ENCODE results near the gene CDX1. TPM values are rescaled to one million over a fixed set of nuclear protein-coding genes. Genes with fewer than 3 reads are reported as not detected.

The CDX1 gene
- not detected for total RNA-seq

- H3K27me3 ChIP-seq, result peaks cover 0 to 58% (median 3%) of the 10 kb centered on the region in 4 donors
- WGBS, 2 donors, result 60% methylated on average over 1 of the region's 93 CpGs; no CpG with 5 or more reads in 1 of the 2 donors
- TF ChIP-seq POLR2A (IDR thresholded peaks at IDR 0.05), result no peak
- TF ChIP-seq CTCF (IDR thresholded peaks at IDR 0.05), result no peak
- no peak within 1 kb of the TSS for H3K4me3 ChIP-seq
- no peaks in the 10 kb centered on the region for H3K36me3 ChIP-seq
- no peaks in the 10 kb centered on the region for H3K9me3 ChIP-seq
- intact Hi-C loops (cut with DNase I), result no loop called here
- peaks cover 5 to 38% (median 7%) of the 10 kb centered on the region in 3 donors for H3K4me1 ChIP-seq
- no peak within 1 kb of the TSS for H3K27ac ChIP-seq
- DNase-seq, result no peak
Observed at GRCh38 chr5:150166650-150167511, at the start of gene CDX1. Gene CDX1, plus strand, starts transcription at chr5:150166778. Its CDS starts 99 bp downstream, at chr5:150166877.

- 80% methylated on average over 3 of the region's 9 CpGs; no CpG with 5 or more reads in 1 of the 2 donors for WGBS, 2 donors
- intact Hi-C loops (cut with DNase I), result no loop called here
- Histone ChIP-seq H3K4me1 (peaks cover 0 to 10% (median 5%) of the 10 kb centered on the region in 3 donors), H3K36me3 (peaks cover 0 to 66% (median 0%) of the 10 kb centered on the region in 3 donors), H3K9me3 (no peaks in the 10 kb centered on the region), H3K27ac (no peak overlapping the region), H3K27me3 (no peaks in the 10 kb centered on the region), H3K4me3 (no peak overlapping the region)
- no peak for TF ChIP-seq POLR2A (IDR thresholded peaks at IDR 0.05)
- DNase-seq, result no peak
Observed at GRCh38 chr5:150117945-150118560, 48.5 kb upstream of the CDX1 start.

- intact Hi-C loops (cut with DNase I), result no loop called here
- no peak overlapping the region for H3K4me3 ChIP-seq
- H3K36me3 ChIP-seq, result peaks cover 0 to 70% (median 0%) of the 10 kb centered on the region in 3 donors
Observed at GRCh38 chr5:150118561-150119229, 47.9 kb upstream of the CDX1 start.

GRCh38 chr5:150119421-150120061, 47.0 kb upstream of the CDX1 start:
- Histone ChIP-seq H3K9me3 (no peaks in the 10 kb centered on the region), H3K4me3 (no peak overlapping the region), H3K4me1 (no peaks in the 10 kb centered on the region), H3K27me3 (no peaks in the 10 kb centered on the region), H3K27ac (no peak overlapping the region), H3K36me3 (peaks cover 0 to 78% (median 0%) of the 10 kb centered on the region in 3 donors)
- TF ChIP-seq CTCF (IDR thresholded peaks at IDR 0.05) (no peak), POLR2A (IDR thresholded peaks at IDR 0.05) (no peak)
- WGBS, 2 donors, result 58 to 68% methylated on average over 4 to 5 of the region's 10 CpGs
- intact Hi-C loops (cut with DNase I), result no loop called here
- DNase-seq, result no peak

More at GRCh38 chr5:150118561-150119229, 47.9 kb upstream of the CDX1 start:
- peaks cover 0 to 3% (median 0%) of the 10 kb centered on the region in 3 donors for H3K4me1 ChIP-seq
- WGBS, 2 donors, result 87 to 89% methylated on average over 4 to 6 of the region's 11 CpGs
- no peak overlapping the region for H3K27ac ChIP-seq
- TF ChIP-seq CTCF (IDR thresholded peaks at IDR 0.05) (no peak), POLR2A (IDR thresholded peaks at IDR 0.05) (no peak)
- DNase-seq, result no peak
- H3K9me3 ChIP-seq, result no peaks in the 10 kb centered on the region
- no peaks in the 10 kb centered on the region for H3K27me3 ChIP-seq

- Histone ChIP-seq H3K4me1 (no peaks in the 10 kb centered on the region), H3K36me3 (peaks cover 0 to 83% (median 0%) of the 10 kb centered on the region in 3 donors), H3K27me3 (no peaks in the 10 kb centered on the region), H3K4me3 (no peak overlapping the region), H3K9me3 (no peaks in the 10 kb centered on the region), H3K27ac (no peak overlapping the region)
- intact Hi-C loops (cut with DNase I), result no loop called here
- TF ChIP-seq CTCF (IDR thresholded peaks at IDR 0.05) (no peak), POLR2A (IDR thresholded peaks at IDR 0.05) (no peak)
- 87 to 93% methylated on average over 3 of the region's 3 CpGs for WGBS, 2 donors
- DNase-seq, result no peak
Observed at GRCh38 chr5:150120062-150120441, 46.5 kb upstream of the CDX1 start.
